ENCODE measurements around the gene PPP1R18.

GRCh38 chr6:30711758-30712380, 25.4 kb upstream of the PPP1R18 start:
- no peak for TF ChIP-seq CTCF (IDR thresholded peaks at IDR 0.05)
- no peak for TF ChIP-seq ZFX (IDR thresholded peaks at IDR 0.05; ENCODE audit: borderline replicate concordance)
